ENCODE data around the gene DLG2.

- TF ChIP-seq CTCF (IDR thresholded peaks at IDR 0.05; ENCODE audit: extremely low read depth in 1 of 2, insufficient read depth in 1 of 2, low read depth in 1 of 2, low read length in 2 of 2) (no peak), POLR2A (IDR thresholded peaks at IDR 0.05; ENCODE audit: low read depth, low read length) (no peak), MAX (IDR thresholded peaks at IDR 0.05; ENCODE audit: insufficient read depth, insufficient read length) (no peak), JUN (IDR thresholded peaks at IDR 0.05; ENCODE audit: borderline replicate concordance, insufficient read depth, insufficient read length, low read depth) (no peak)
Measured at GRCh38 chr11:84289381-84289906, 1337.7 kb downstream of the DLG2 start.
